ENCODE measurements around the gene PACS1.

DNA sequence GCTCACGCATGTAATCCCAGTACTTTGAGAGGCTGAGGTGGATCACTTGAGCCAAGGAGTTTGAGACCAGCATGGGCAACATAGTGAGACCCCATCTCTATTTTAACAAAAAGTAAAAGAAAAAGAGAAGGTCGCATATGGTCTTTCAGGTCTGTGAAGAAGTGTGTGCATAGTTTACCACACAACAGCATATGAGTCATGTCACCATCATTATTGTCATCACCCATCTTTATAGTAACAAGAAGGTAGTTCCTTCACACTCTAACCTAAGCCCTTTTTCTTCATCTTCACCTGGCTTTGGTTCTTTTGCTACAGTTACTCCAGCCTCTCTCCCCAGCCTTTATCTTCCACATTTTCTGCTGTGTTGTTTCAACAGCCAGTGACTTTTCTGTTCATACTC, 39.2 kb downstream of the PACS1 start:
- TF ChIP-seq CTCF (IDR thresholded peaks at IDR 0.05; ENCODE audit: low read length) (no peak), EZH2 (optimal IDR thresholded peaks at IDR 0.05; ENCODE audit: low read depth, low read length) (no peak), EZH2phosphoT487 (IDR thresholded peaks at IDR 0.05; ENCODE audit: low read length) (no peak)

All from MM.1S (cell line).